Activated naive CD8-positive, alpha-beta T cell treated with anti-CD3 and anti-CD28 coated beads, Interleukin-2, amount 50 U/mL, for 24 hours (primary cell): ENCODE measurements around the gene DNAJC2.

Experiments
- ATAC-seq: fragments of 150-1000 bp; cut with Tn5 transposase; one replicate; pipeline ENCODE4 v1.10.0; 2021
- DNase-seq: peaks from one replicate; pipeline ENCODE4 v3.0.0; 2021
- H3K27ac Mint-ChIP-seq: one replicate; pipeline ENCODE4 v1.8.0; 2021; ENCODE audit warnings: mild to moderate bottlenecking, mixed read lengths
- H3K27me3 Mint-ChIP-seq: one replicate; pipeline ENCODE4 v1.8.0; 2021; ENCODE audit warnings: mixed read lengths
- H3K36me3 Mint-ChIP-seq: one replicate; pipeline ENCODE4 v1.8.0; 2021; ENCODE audit warnings: low read depth, mixed read lengths
- H3K4me1 Mint-ChIP-seq: one replicate; pipeline ENCODE4 v1.8.0; 2021; ENCODE audit warnings: mixed read lengths
- H3K4me3 Mint-ChIP-seq: one replicate; pipeline ENCODE4 v1.8.0; 2021; ENCODE audit warnings: mild to moderate bottlenecking, moderate library complexity, mixed read lengths
- H3K9me3 Mint-ChIP-seq: one replicate; pipeline ENCODE4 v1.8.0; 2021; ENCODE audit warnings: mixed read lengths

The DNAJC2 gene

DNA sequence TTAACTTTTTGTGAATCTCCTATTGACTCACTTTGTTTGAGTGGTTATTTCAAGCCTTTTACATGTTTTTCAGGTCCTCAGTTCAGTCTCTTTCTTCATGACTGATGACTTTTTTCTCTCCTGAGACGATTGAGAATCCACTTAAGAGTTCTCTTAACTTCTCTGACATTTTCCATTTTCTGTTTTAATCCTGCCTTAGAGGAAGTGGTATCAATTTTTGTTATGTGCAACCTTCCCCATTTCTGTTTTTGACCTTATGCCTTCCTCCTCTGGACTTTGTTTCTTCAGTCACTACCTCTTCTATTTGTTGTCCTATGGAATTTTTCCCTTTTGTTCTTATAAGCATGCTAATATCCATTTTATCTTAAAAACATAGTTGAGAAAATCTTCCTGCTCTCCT lies 5.2 kb upstream of the DNAJC2 start:
- Mint-ChIP-seq H3K36me3 (peaks cover 29% of the 10 kb centered on the region), H3K9me3 (no peaks in the 10 kb centered on the region), H3K27ac (peak overlapping the region; percentile 30), H3K27me3 (no peaks in the 10 kb centered on the region), H3K4me1 (peaks cover 55% of the 10 kb centered on the region), H3K4me3 (peak overlapping the region; percentile 100)
- DNase-seq (no peak), ATAC-seq (no peak)

DNA sequence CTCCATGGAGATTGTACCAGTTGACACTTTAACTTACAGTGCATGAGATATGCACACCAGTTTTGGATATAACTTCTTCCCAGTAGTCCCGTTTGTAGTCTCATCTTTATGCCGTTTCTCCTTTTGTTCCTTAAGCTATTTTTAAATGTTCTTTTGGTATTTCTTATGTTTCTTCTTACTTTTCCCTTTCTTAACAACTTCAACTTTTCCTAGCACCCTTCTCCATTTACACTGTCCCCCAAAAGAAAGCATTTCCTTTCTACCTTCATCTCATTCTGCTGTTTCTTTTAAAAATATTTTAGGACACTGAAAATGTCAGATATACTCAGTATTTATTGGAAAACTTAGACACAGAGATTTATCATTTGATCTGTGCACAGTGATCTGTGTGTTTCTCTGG lies 4.4 kb upstream of the DNAJC2 start:
- ATAC-seq (no peak), DNase-seq (no peak)
- Mint-ChIP-seq H3K36me3 (peaks cover 25% of the 10 kb centered on the region), H3K9me3 (no peaks in the 10 kb centered on the region), H3K4me1 (peaks cover 58% of the 10 kb centered on the region), H3K4me3 (peak overlapping the region; percentile 100), H3K27ac (peak overlapping the region; percentile 99), H3K27me3 (no peaks in the 10 kb centered on the region)

DNA sequence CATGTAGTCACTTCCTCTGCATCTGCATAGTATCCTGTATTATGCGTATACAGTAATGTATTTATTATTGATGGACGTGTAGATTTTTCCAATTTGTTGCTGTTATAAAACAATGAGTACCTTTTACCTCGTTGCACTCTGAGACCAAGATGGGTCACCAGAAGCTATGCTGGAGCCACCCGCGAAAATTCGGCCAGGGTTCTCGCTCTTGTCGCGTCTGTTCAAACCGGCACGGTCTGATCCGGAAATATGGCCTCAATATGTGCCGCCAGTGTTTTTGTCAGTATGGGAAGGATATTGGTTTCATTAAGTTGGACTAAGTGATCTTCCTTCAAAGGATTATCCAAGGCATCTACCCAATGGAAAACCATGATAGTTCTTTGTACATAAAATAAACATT lies 3.9 kb upstream of the DNAJC2 start:
- H3K27ac Mint-ChIP-seq: peak overlapping the region; percentile 99

DNA sequence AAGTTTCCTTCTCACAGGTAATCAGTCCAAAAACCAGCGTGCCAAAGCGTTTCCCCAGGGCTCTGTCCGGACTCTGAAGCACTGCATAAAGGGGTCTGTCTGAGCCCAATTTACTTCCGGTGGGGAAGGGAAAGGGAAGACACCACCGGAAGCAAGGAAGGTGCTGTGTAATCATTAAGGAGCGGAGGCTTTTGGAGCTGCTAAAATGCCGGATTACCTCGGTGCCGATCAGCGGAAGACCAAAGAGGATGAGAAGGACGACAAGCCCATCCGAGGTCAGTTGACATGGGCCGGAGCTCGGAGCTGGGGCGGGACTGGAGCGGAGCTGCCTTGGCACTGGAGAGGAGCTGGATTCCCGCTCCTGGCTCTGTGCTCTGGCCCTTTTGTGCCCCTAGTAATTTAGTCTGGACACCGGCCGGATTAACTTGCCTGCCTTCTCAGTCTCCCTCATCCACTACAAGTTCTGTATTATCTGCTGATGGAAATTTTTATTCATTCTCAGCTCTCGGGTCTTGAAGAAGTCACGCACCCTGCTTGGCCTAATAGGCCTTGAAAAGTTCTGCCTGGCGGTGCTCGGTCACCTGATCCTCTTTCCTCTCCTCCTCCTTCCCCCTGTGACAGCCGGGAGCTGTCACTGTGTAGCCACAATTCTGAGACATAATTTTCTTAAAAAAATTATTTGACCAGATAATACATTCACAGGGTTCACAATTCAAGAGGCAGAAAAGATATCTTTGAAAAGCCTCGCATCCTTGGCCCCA lies 3.1 kb upstream of the DNAJC2 start, which contains the start of gene PSMC2:
PSMC2 (plus strand) TSS at position 137 of the 761 bp plus-strand sequence; CDS start at position 206, 69 bp downstream.
- ATAC-seq (peak; percentile 78), DNase-seq (peak; percentile 79)
- no peaks in the 10 kb centered on the region for H3K27me3 Mint-ChIP-seq
- peaks cover 33% of the 10 kb centered on the region for H3K36me3 Mint-ChIP-seq
- peak within 1 kb of the TSS; percentile 100 for H3K4me3 Mint-ChIP-seq
- peaks cover 64% of the 10 kb centered on the region for H3K4me1 Mint-ChIP-seq
- H3K9me3 Mint-ChIP-seq: no peaks in the 10 kb centered on the region
- peak within 1 kb of the TSS; percentile 99 for H3K27ac Mint-ChIP-seq

More for the DNA sequence above, 3.9 kb upstream of the DNAJC2 start:
- ATAC-seq (no peak), DNase-seq (no peak)
- H3K27me3 Mint-ChIP-seq: no peaks in the 10 kb centered on the region
- peaks cover 30% of the 10 kb centered on the region for H3K36me3 Mint-ChIP-seq
- H3K4me3 Mint-ChIP-seq: peak overlapping the region; percentile 100
- H3K4me1 Mint-ChIP-seq: peaks cover 60% of the 10 kb centered on the region
- no peaks in the 10 kb centered on the region for H3K9me3 Mint-ChIP-seq

DNA sequence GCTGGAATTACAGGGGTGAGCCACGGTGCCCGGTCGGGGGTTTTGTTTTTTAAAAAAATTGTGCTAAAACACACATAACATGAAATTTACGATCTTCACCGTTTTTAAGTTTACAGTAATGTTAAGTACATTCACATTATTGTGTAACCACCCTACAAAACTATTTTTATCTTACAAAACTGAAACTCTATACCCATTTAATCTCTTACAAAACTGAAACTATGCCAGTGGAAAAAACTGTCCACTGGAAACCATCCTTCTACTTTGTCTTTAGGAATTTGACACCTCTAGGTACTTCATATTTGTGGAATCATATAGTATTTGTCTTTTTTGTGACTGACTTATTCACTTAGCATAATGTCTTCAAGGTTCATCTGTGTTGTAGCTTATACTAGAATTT lies 1.8 kb upstream of the DNAJC2 start:
- Mint-ChIP-seq H3K4me1 (peaks cover 68% of the 10 kb centered on the region), H3K36me3 (peaks cover 32% of the 10 kb centered on the region), H3K4me3 (peak overlapping the region; percentile 100), H3K9me3 (no peaks in the 10 kb centered on the region), H3K27ac (no peak overlapping the region), H3K27me3 (no peaks in the 10 kb centered on the region)
- DNase-seq (no peak), ATAC-seq (no peak)

DNA sequence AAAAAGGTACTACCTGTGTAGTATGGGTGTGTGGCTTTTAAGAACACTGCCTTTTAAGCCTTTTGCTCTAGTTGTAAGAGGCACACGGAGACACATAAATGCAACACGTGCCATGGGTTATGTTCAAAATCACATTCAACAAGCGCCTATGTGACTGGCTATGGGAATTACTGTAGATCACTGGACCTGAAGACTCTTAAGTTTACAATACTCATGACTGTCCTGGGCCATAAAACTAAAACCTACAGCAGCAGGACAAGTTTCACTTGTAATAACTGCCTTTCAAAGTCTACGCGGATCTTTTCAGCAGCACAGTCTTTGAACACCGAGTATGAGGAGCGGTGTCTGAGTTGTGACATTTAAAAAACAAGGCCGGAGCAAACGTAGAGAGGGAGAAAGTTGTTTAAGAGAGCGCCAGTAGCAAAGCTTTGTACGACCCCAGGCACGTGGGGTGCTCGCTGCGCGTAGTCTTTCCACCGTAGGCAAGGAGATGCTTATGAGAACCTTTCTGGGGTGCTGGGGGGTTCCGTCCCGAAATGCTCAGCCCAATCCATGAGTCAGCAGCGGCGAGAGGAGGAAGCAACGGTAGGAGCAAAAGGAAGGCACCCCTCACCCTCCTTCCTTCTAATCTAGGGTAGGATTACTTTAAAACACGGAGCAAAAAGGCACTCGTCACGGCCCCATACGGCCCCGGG lies 662 bp downstream of the DNAJC2 start:
- peak overlapping the region; percentile 94 for H3K4me3 Mint-ChIP-seq
- peaks cover 67% of the 10 kb centered on the region for H3K4me1 Mint-ChIP-seq
- H3K27ac Mint-ChIP-seq: peak overlapping the region; percentile 97
- H3K36me3 Mint-ChIP-seq: peaks cover 45% of the 10 kb centered on the region
- H3K9me3 Mint-ChIP-seq: no peaks in the 10 kb centered on the region
- ATAC-seq: peak; percentile 20
- peak; percentile 34 for DNase-seq
- H3K27me3 Mint-ChIP-seq: no peaks in the 10 kb centered on the region

DNA sequence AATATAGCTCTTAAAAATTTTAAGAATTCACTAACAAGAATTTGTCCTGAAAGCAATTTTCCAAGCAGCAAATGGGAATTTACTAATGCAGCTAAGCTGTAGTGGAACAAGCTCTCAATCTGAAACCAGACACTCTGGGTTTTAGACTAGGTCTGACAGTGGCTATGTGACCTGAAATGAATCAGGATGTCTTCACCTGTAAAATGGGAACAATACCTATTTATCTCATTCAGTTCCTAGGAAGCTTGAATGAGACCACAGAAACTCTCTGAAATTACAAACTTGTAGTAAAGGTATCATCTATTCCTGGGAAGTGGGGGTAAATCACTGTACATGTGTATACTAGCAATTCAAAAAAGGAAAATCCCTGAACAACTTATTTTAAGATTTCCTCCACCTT lies 1.2 kb downstream of the DNAJC2 start:
- Mint-ChIP-seq H3K36me3 (peaks cover 46% of the 10 kb centered on the region), H3K4me1 (peaks cover 63% of the 10 kb centered on the region)

DNA sequence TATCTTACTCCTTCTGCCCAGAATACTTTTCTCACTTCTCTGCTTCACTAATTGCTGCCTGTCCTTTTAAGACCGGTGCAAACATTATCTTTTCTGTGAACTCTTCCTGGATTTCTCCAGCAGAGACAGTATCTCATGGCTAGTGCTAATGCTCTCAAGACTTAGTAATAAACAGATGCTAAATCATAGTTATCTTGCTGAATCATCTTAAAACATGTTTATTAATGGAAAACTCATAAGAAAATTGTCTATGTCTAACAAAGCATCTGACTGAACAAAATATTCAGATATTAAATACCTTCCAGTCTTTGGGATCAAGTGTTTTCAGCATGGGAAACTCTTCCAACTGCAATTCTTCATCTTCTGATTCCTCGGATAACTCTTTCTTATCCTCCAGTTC lies 3.1 kb downstream of the DNAJC2 start:
- peak overlapping the region; percentile 62 for H3K27ac Mint-ChIP-seq
- H3K36me3 Mint-ChIP-seq: peaks cover 55% of the 10 kb centered on the region

More for the DNA sequence above, 1.2 kb downstream of the DNAJC2 start:
- Mint-ChIP-seq H3K9me3 (no peaks in the 10 kb centered on the region), H3K27me3 (no peaks in the 10 kb centered on the region), H3K27ac (peak overlapping the region; percentile 97), H3K4me3 (peak overlapping the region; percentile 94)
- DNase-seq (no peak), ATAC-seq (no peak)

DNA sequence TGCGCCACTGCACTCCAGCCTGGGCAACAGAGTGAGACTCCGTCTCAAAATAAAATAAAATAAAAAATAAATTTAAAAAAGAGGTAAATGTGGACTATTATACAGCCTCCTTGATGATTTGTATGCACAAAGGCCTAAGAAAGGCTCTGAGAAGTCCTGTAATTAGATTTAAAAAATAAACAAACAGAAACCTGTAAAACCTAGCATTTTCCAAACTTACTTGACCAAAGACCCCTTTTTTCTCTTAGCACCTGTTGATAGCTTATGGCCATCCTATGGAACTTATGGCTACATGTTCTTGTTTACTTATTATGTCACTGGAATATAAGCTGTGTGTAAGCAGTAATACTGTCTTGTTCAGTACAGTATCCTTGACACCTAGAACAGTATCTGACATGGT lies 5.7 kb downstream of the DNAJC2 start:
- H3K36me3 Mint-ChIP-seq: peaks cover 57% of the 10 kb centered on the region
- H3K4me1 Mint-ChIP-seq: peaks cover 35% of the 10 kb centered on the region
- no peak overlapping the region for H3K4me3 Mint-ChIP-seq
- peak overlapping the region; percentile 14 for H3K27ac Mint-ChIP-seq
- no peaks in the 10 kb centered on the region for H3K9me3 Mint-ChIP-seq
- DNase-seq: no peak
- ATAC-seq: no peak
- no peaks in the 10 kb centered on the region for H3K27me3 Mint-ChIP-seq

More for the DNA sequence above, 3.1 kb downstream of the DNAJC2 start:
- Mint-ChIP-seq H3K27me3 (no peaks in the 10 kb centered on the region), H3K4me1 (peaks cover 50% of the 10 kb centered on the region), H3K9me3 (no peaks in the 10 kb centered on the region), H3K4me3 (peak overlapping the region; percentile 94)
- no peak for ATAC-seq
- DNase-seq: no peak

DNA sequence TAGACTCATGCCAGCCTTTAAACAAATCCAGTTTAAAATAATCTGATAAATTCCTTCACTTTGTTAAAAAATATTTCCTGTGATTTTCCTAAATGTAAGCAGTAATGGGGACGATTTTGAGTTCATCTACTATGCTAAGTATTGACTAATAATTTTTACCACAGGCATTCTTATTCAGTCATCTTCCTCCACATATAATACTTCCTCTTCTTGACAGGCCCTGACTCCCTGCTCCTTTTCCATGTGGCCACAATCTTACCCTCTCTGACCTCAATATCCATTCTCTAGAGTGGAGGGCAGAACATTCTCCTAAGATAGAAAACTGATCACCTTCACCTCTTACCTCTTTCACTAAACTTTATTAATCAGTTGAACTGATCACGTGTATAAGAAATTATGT lies 7.8 kb downstream of the DNAJC2 start:
- H3K4me3 Mint-ChIP-seq: no peak overlapping the region
- peaks cover 21% of the 10 kb centered on the region for H3K4me1 Mint-ChIP-seq
- DNase-seq: no peak
- no peaks in the 10 kb centered on the region for H3K27me3 Mint-ChIP-seq
- peaks cover 57% of the 10 kb centered on the region for H3K36me3 Mint-ChIP-seq
- no peaks in the 10 kb centered on the region for H3K9me3 Mint-ChIP-seq
- ATAC-seq: no peak
- H3K27ac Mint-ChIP-seq: no peak overlapping the region

DNA sequence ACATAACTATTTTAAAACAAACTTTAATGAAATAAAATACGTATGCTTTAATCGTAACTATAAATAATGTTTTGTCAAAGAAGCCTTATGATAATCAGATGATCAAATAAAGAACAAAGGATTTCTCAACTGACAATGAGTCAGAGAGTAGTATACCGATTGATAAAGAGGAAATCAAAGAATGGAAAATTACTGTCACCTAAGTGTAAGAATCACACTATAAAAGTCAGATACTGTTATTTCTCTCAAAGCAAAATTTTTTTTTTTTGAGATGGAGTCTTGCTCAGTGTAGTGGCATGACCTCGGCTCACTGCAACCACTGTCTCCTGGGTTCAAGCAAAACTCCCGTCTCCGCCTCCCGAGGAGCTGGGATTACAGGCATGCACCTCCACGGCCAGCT lies 18.8 kb downstream of the DNAJC2 start:
- Mint-ChIP-seq H3K9me3 (no peaks in the 10 kb centered on the region), H3K4me3 (no peak overlapping the region), H3K4me1 (peaks cover 22% of the 10 kb centered on the region), H3K36me3 (peaks cover 40% of the 10 kb centered on the region), H3K27ac (peak overlapping the region; percentile 82), H3K27me3 (no peaks in the 10 kb centered on the region)
- DNase-seq: no peak
- peak; percentile 97 for ATAC-seq

DNA sequence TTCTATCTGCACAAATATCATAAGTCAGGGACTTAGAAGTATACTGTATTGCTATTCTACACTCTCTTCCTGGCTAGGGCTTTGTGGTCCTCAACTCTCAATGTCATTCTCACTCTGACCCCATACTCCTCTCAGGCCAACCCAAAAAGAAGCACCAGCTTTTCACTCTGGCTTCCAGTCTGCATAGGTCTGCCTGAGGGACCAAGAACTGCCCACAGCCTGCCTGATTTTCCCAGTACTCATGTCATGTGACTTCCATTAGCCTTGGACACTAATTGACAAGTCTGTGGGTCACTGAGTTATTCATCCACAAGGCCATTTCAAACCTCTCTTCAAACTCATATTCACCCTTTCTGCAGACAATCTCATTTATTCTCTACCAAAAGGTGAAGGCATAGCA lies 27.6 kb downstream of the DNAJC2 start:
- Mint-ChIP-seq H3K36me3 (peaks cover 71% of the 10 kb centered on the region), H3K4me1 (peaks cover 2% of the 10 kb centered on the region), H3K9me3 (no peaks in the 10 kb centered on the region), H3K27me3 (no peaks in the 10 kb centered on the region), H3K4me3 (no peak overlapping the region), H3K27ac (peak overlapping the region; percentile 21)
- DNase-seq (no peak), ATAC-seq (peak; percentile 28)

DNA sequence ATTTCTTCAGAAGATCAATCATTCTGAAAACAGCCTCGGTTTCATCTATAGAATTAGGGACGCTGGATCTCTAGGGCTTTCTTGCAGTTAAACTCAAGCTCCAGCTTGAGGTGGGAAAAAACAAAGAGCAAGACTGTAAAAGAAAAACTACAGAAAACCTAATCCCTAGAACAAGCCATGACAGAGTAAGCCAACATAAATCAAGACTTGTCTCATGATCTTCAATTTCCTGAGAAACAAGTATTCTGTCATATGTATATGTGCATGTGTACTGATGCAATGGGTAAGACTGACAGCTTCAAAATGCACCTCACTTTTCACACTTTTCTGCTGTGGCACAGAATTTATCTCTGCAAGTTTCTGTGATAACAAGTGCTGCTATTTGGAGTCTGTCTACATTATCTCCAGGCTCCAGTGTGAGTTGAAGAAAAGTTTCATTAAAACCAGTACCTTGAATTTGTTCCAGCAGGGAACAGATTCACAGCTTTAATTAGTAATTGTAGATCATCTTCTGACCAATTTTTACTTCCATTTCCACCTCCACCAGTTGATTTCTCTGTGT lies 28.1 kb downstream of the DNAJC2 start:
- H3K36me3 Mint-ChIP-seq: peaks cover 74% of the 10 kb centered on the region
- H3K9me3 Mint-ChIP-seq: no peaks in the 10 kb centered on the region

DNA sequence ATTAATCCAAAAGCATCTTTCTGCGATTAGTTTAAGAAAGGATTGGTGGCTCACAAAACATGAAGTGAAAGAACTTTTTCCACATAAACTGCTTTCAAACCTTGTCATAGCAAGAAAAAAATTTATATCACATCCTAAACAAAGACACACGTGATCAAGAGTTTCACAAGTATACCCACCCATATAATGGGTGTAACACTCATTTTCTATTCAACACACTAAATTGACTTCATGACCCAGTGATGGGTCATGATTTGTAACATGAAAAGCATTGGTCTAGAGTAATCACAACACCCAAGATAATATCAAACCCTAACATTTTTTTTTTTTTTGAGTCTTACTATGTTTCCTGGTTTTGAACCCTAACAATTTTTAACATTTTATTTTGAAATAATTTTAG lies 29.7 kb downstream of the DNAJC2 start:
- ATAC-seq: no peak
- H3K27me3 Mint-ChIP-seq: no peaks in the 10 kb centered on the region
- peak overlapping the region; percentile 23 for H3K27ac Mint-ChIP-seq
- H3K4me1 Mint-ChIP-seq: no peaks in the 10 kb centered on the region
- H3K36me3 Mint-ChIP-seq: peaks cover 82% of the 10 kb centered on the region
- no peak overlapping the region for H3K4me3 Mint-ChIP-seq
- H3K9me3 Mint-ChIP-seq: no peaks in the 10 kb centered on the region
- DNase-seq: no peak

More for the DNA sequence above, 28.1 kb downstream of the DNAJC2 start:
- H3K4me3 Mint-ChIP-seq: no peak overlapping the region
- H3K27me3 Mint-ChIP-seq: no peaks in the 10 kb centered on the region
- H3K27ac Mint-ChIP-seq: peak overlapping the region; percentile 21
- ATAC-seq: no peak
- no peak for DNase-seq
- no peaks in the 10 kb centered on the region for H3K4me1 Mint-ChIP-seq
